Liver (tissue), 9 donors: Measurements from ENCODE around the gene SYPL1. TPM values are rescaled to one million over a fixed set of nuclear protein-coding genes. Genes with fewer than 3 reads are reported as not detected.

Experiments used
- DNase-seq: peaks from one replicate; pipeline ENCODE4 v3.0.0-alpha.2; 2017; ENCODE audit warnings: low spot score
- H3K27ac ChIP-seq, 2 donors: one replicate each; pipeline ENCODE4 v1.7.0; 2013; ENCODE audit warnings: inconsistent platforms in 2 of 2, low read length in 2 of 2, control low read depth in 1 of 2, low read depth in 1 of 2, mild to moderate bottlenecking in 1 of 2
- H3K27me3 ChIP-seq, 4 donors: one replicate each; pipeline versions ENCODE4 v1.6.1 to v1.7.0; 2013; ENCODE audit warnings: low read length in 3 of 4, inconsistent platforms in 1 of 4, mild to moderate bottlenecking in 1 of 4, moderate library complexity in 1 of 4; ENCODE audit not compliant: control insufficient read depth in 4 of 4, insufficient read depth in 4 of 4
- H3K36me3 ChIP-seq, 4 donors: one replicate each; pipeline versions ENCODE4 v1.6.1 to v1.7.0; 2013; ENCODE audit warnings: low read length in 3 of 4, mild to moderate bottlenecking in 3 of 4, low read depth in 1 of 4, moderate library complexity in 1 of 4; ENCODE audit not compliant: control insufficient read depth in 4 of 4, insufficient read depth in 3 of 4
- H3K4me1 ChIP-seq, 4 donors: one replicate each; pipeline versions ENCODE4 v1.6.1 to v1.7.0; 2013; ENCODE audit warnings: low read length in 3 of 4, mild to moderate bottlenecking in 3 of 4, moderate library complexity in 1 of 4; ENCODE audit not compliant: control insufficient read depth in 4 of 4, insufficient read depth in 4 of 4
- H3K4me3 ChIP-seq, 3 donors: one replicate each; pipeline versions ENCODE4 v1.6.1 to v1.7.0; 2013; ENCODE audit warnings: low read length in 3 of 3, control low read depth in 1 of 3, low read depth in 1 of 3, mild to moderate bottlenecking in 1 of 3
- H3K9ac ChIP-seq, 2 donors: one replicate each; pipeline ENCODE4 v1.7.0; 2013; ENCODE audit warnings: low read length in 2 of 2, mild to moderate bottlenecking in 2 of 2, moderate library complexity in 2 of 2, control low read depth in 1 of 2, low read depth in 1 of 2
- H3K9me3 ChIP-seq, 4 donors: one replicate each; pipeline versions ENCODE4 v1.6.1 to v1.7.0; 2013; ENCODE audit warnings: low read length in 3 of 4; ENCODE audit not compliant: control insufficient read depth in 4 of 4
- EGR1 ChIP-seq, 2 donors: IDR thresholded peaks; 2 replicates each; pipeline ENCODE4 v1.6.1; 2016 to 2018; ENCODE audit warnings: antibody characterized with exemption in 2 of 2, low read depth in 2 of 2
- FOXA1 ChIP-seq: IDR thresholded peaks from 2 replicates; pipeline ENCODE4 v1.6.1; 2016; ENCODE audit warnings: antibody characterized with exemption
- GABPA ChIP-seq, 2 donors: IDR thresholded peaks in 1 of 2; conservative IDR thresholded peaks in 1 of 2; 2 replicates each; pipeline ENCODE4 v1.6.1; 2016; ENCODE audit warnings: antibody characterized with exemption in 2 of 2, mild to moderate bottlenecking in 1 of 2, moderate library complexity in 1 of 2
- HNF4G ChIP-seq: IDR thresholded peaks from 2 replicates; pipeline ENCODE4 v1.6.1; 2016; ENCODE audit warnings: antibody characterized with exemption
- RAD21 ChIP-seq, 2 donors: IDR thresholded peaks; 2 replicates each; pipeline ENCODE4 v1.6.1; 2016; ENCODE audit warnings: antibody characterized with exemption in 2 of 2, mild to moderate bottlenecking in 2 of 2
- SP1 ChIP-seq: IDR thresholded peaks from 2 replicates; pipeline ENCODE4 v1.6.1; 2018; ENCODE audit warnings: antibody characterized with exemption, mild to moderate bottlenecking
- YY1 ChIP-seq: IDR thresholded peaks from 2 replicates; pipeline ENCODE4 v1.6.1; 2016; ENCODE audit warnings: antibody characterized with exemption, mild to moderate bottlenecking
- WGBS: extraction: QIAGEN DNeasy Blood & Tissue Kit; methylation state at CpG from one replicate; pipeline ENCODE4 v1.1.7; 2013; 5-methylcytosine and 5-hydroxymethylcytosine counted together
- polyA plus RNA-seq, 2 donors: library from polyadenylated mRNA; stranded (reverse) in 1 of 2; unstranded in 1 of 2; fragments of 200-250 nt in 1 of 2; fragments of >200 nt in 1 of 2; fragmentation: Nextera tagmentation in 1 of 2; extraction: Ambion mirVana in 1 of 2; gene quantifications; one replicate each; pipeline versions ENCODE4 v1.2.1 to v1.2.3, GENCODE V29; 2013 to 2015
- total RNA-seq, 2 donors: library from RNA; depleted of rRNA; stranded (reverse); fragments of >200 nt; gene quantifications; one replicate each; pipeline ENCODE4 v1.2.3, GENCODE V29; 2014
- TF ChIP-seq, protein P1 (sequence below): IDR thresholded peaks from 2 replicates; pipeline ENCODE4 v1.6.1; 2016; ENCODE audit warnings: antibody characterized with exemption, mild to moderate bottlenecking
- TF ChIP-seq, protein P2 (sequence below): fragments of 150-350 bp; IDR thresholded peaks from 2 replicates; pipeline ENCODE4 v1.5.1; 2017; ENCODE audit warnings: improper control_type of control experiment, low read depth, low read length; ENCODE audit not compliant: missing input control
- TF ChIP-seq, protein P3 (sequence below): IDR thresholded peaks from 2 replicates; pipeline ENCODE4 v1.6.1; 2016; ENCODE audit warnings: antibody characterized with exemption
- donor health status: healthy.
- donor health status: healthy.
- donor health status: healthy.
- donor health status: healthy.
- donor health status: healthy.

Gene SYPL1
- total and polyA plus RNA-seq, 4 donors = 25.5 to 41.2 (median 28.8) TPM

DNA sequence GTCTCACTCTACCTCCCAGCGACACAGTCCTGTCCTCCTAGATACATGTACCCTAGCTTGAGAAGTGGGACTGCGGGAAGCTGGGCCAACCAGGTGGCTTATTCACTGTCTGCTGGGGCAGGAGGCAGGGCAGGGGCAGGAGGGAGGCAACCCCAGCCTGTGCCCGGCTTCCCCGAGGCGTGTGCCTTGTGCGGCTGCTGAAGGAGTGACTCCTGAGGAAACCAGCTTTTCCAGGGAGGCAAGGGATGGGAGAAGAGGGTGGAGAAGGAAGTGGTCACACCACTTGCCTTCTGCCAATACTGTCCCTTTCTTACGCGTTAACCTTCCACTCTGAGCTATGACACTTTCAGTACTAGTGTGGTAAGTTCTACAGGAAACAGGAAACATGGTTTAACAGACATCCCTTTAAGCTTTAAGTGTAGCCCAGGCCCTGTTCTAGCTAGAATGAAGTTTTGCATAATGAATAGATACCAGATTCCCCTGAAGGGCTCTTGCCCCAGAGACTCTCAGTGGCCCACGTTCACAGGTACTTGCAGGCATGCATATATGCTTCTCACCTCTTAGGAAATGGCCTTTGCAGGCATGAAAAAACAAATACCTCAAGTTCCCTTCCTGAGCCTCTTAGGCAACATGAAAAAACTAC is 40.6 kb downstream of the SYPL1 start (continued):
- TF ChIP-seq, protein P1, sequence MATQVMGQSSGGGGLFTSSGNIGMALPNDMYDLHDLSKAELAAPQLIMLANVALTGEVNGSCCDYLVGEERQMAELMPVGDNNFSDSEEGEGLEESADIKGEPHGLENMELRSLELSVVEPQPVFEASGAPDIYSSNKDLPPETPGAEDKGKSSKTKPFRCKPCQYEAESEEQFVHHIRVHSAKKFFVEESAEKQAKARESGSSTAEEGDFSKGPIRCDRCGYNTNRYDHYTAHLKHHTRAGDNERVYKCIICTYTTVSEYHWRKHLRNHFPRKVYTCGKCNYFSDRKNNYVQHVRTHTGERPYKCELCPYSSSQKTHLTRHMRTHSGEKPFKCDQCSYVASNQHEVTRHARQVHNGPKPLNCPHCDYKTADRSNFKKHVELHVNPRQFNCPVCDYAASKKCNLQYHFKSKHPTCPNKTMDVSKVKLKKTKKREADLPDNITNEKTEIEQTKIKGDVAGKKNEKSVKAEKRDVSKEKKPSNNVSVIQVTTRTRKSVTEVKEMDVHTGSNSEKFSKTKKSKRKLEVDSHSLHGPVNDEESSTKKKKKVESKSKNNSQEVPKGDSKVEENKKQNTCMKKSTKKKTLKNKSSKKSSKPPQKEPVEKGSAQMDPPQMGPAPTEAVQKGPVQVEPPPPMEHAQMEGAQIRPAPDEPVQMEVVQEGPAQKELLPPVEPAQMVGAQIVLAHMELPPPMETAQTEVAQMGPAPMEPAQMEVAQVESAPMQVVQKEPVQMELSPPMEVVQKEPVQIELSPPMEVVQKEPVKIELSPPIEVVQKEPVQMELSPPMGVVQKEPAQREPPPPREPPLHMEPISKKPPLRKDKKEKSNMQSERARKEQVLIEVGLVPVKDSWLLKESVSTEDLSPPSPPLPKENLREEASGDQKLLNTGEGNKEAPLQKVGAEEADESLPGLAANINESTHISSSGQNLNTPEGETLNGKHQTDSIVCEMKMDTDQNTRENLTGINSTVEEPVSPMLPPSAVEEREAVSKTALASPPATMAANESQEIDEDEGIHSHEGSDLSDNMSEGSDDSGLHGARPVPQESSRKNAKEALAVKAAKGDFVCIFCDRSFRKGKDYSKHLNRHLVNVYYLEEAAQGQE = no peak
- TF ChIP-seq FOXA1 (no peak), HNF4G (no peak), GABPA (IDR thresholded peaks at IDR 0.05 in 1 of 2, conservative IDR thresholded peaks at IDR 0.05 in 1 of 2) (no peak), SP1 (no peak)

DNA sequence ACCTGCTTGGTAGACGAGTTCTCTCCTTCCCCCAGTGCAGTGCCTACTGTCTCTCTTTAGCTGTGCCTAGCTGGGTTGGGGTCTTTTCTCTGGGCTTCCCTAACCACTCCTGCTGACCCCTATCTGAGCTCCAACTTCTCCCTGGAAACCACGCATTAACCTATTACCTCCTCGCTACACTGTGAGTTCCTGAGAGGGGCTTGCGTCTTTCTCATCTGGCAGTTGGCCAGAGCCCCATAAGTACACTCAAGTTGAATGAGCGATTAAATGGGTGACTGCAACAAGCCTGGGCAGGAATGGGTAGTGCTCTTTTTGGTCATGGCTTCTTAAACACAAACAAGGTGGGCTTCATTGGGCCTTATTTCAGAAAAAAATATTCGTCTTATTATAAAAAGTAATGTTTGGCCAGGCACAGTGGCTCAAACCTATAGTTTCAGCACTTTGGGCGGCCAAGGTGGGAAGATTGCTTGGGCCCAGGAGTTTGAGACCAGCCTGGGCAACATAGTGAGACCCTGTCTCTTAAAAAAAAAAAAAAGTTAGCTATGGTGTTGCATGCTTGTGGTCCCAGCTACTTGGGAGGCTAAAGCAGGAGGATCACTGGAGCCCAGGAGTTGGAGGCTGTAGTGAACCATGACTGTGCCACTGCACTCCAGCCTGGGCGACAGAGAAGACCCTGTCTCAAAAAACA is 41.4 kb downstream of the SYPL1 start:
- Histone ChIP-seq H3K27ac (no peak overlapping the region), H3K4me1 (peaks cover 2 to 17% (median 9%) of the 10 kb centered on the region in 4 donors), H3K4me3 (no peak overlapping the region)

More for the DNA sequence above, 41.4 kb downstream of the SYPL1 start:
- no peak for DNase-seq
- Histone ChIP-seq H3K9me3 (no peaks in the 10 kb centered on the region), H3K27me3 (no peaks in the 10 kb centered on the region), H3K36me3 (no peaks in the 10 kb centered on the region), H3K9ac (no peak overlapping the region)
- WGBS = 91% methylated on average over 8 of the region's 8 CpGs
- TF ChIP-seq EGR1 (IDR thresholded peaks at IDR 0.05; ENCODE audit: low read depth in 2 of 2) (no peak), GABPA (IDR thresholded peaks at IDR 0.05 in 1 of 2, conservative IDR thresholded peaks at IDR 0.05 in 1 of 2) (no peak), RAD21 (IDR thresholded peaks at IDR 0.05) (no peak), YY1 (no peak)
- TF ChIP-seq, protein P1 = no peak
- TF ChIP-seq, protein P2, sequence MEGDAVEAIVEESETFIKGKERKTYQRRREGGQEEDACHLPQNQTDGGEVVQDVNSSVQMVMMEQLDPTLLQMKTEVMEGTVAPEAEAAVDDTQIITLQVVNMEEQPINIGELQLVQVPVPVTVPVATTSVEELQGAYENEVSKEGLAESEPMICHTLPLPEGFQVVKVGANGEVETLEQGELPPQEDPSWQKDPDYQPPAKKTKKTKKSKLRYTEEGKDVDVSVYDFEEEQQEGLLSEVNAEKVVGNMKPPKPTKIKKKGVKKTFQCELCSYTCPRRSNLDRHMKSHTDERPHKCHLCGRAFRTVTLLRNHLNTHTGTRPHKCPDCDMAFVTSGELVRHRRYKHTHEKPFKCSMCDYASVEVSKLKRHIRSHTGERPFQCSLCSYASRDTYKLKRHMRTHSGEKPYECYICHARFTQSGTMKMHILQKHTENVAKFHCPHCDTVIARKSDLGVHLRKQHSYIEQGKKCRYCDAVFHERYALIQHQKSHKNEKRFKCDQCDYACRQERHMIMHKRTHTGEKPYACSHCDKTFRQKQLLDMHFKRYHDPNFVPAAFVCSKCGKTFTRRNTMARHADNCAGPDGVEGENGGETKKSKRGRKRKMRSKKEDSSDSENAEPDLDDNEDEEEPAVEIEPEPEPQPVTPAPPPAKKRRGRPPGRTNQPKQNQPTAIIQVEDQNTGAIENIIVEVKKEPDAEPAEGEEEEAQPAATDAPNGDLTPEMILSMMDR = no peak
- TF ChIP-seq, protein P3, sequence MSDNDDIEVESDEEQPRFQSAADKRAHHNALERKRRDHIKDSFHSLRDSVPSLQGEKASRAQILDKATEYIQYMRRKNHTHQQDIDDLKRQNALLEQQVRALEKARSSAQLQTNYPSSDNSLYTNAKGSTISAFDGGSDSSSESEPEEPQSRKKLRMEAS = no peak
